IMR-90 (cell line): ENCODE measurements around the gene LMTK2.

Source experiments
- BHLHE40 ChIP-seq: fragments of 150-350 bp; IDR thresholded peaks from 2 replicates; pipeline ENCODE4 v1.6.1; 2016; ENCODE audit warnings: mild to moderate bottlenecking, low read depth, low read length
- CHD1 ChIP-seq: IDR thresholded peaks from 2 replicates; pipeline ENCODE4 v1.6.1; 2012; ENCODE audit warnings: low read depth, low read length, improper control_type of control experiment
- CTCF ChIP-seq: conservative IDR thresholded peaks from 2 replicates; pipeline ENCODE4 v1.5.1; 2012; ENCODE audit warnings: mild to moderate bottlenecking, low read depth, low read length, improper control_type of control experiment
- FOS ChIP-seq: fragments of 150-350 bp; IDR thresholded peaks from 2 replicates; pipeline ENCODE4 v1.6.1; 2016; ENCODE audit warnings: low read depth, low read length
- MXI1 ChIP-seq: IDR thresholded peaks from 2 replicates; pipeline ENCODE4 v1.6.1; 2012; ENCODE audit warnings: low read depth, mild to moderate bottlenecking, low read length, moderate library complexity, borderline replicate concordance
- NFE2L2 ChIP-seq: fragments of 150-350 bp; IDR thresholded peaks from 2 replicates; pipeline ENCODE4 v1.6.1; 2016; ENCODE audit warnings: low read depth, mild to moderate bottlenecking, low read length
- POLR2A ChIP-seq: IDR thresholded peaks from 2 replicates; pipeline ENCODE4 v1.6.1; 2012; ENCODE audit warnings: mild to moderate bottlenecking, low read depth, low read length
- RCOR1 ChIP-seq: IDR thresholded peaks from 2 replicates; pipeline ENCODE4 v1.6.1; 2012; ENCODE audit warnings: mild to moderate bottlenecking, low read length, improper control_type of control experiment; ENCODE audit not compliant: insufficient replicate concordance
- SMC3 ChIP-seq: fragments of 150-350 bp; IDR thresholded peaks from 2 replicates; pipeline ENCODE4 v1.6.1; 2016; ENCODE audit warnings: low read depth, mild to moderate bottlenecking, antibody characterized with exemption, low read length, moderate library complexity
- USF2 ChIP-seq: fragments of 150-350 bp; IDR thresholded peaks from 2 replicates; pipeline ENCODE4 v1.6.1; 2017; ENCODE audit warnings: mild to moderate bottlenecking, antibody characterized with exemption, low read length, low read depth

GRCh38 chr7:98156700-98157099 is 50.0 kb downstream of the LMTK2 start:
- TF ChIP-seq CTCF: no peak
- TF ChIP-seq NFE2L2: no peak
- TF ChIP-seq FOS: no peak
- TF ChIP-seq USF2: no peak
- TF ChIP-seq POLR2A: no peak
- no peak for TF ChIP-seq SMC3
- no peak for TF ChIP-seq BHLHE40
- no peak for TF ChIP-seq MXI1
- TF ChIP-seq RCOR1: no peak
- TF ChIP-seq CHD1: no peak
